Activated effector memory CD4-positive, alpha-beta T cell treated with Interleukin-2 at 50 U/mL for 16 hours (primary cell): ENCODE data around the gene ANKRD33.
A peak's percentile ranks its signal among the peaks of the same experiment; 100 is the strongest.

Source experiments
- DNase-seq: peaks from one replicate; pipeline ENCODE4 v3.0.0-alpha.2; 2020

ANKRD33 gene

DNA sequence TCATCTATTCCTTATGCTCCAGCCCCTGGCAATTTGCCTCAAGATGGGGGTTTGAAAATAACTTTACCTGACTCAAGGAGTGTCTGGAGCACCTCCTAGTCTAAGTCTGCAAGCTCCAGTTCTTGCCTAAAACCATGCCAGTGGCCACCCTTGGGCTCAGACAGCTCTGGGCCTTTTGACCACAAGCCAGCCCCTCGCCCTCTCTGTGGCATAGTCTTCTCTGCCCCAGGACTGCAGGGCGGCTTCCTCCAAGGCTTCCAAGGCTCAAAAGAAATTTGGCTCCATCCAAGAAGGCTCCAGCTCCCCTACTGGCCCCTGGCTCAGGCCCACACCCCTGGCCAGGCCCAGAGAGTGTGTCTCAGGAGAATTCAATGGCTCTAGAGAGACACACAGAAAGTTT, 34.2 kb downstream of the ANKRD33 start:
- no peak for DNase-seq

DNA sequence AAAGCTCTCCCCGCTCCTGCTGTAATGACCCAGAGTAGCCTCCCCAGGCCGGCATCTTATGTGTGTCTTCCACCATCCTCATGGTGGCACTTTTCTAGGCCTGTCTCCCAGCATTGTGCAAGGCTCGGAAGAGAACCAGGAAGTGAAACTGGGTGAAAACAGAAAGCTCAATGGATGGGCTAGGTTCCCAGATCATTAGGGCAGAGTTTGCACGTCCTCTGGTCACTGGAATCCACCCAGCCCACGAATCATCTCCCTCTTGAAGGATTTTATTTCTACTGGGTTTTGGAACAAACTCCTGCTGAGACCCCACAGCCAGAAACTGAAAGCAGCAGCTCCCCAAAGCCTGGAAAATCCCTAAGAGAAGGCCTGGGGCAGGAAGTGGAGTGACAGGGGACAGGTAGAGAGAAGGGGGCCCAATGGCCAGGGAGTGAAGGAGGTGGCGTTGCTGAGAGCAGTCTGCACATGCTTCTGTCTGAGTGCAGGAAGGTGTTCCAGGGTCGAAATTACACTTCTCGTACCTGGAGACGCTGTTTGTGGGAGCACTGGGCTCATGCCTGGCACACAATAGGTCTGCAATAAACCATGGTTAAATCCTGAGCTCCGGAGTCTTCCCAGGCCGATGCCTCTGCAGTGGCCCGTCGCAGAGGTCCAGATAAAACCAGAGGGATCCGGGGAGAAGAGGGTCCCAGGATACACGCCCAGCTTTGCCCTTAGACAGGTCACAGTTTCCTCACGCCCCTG, 35.0 kb downstream of the ANKRD33 start:
- DNase-seq, result no peak

DNA sequence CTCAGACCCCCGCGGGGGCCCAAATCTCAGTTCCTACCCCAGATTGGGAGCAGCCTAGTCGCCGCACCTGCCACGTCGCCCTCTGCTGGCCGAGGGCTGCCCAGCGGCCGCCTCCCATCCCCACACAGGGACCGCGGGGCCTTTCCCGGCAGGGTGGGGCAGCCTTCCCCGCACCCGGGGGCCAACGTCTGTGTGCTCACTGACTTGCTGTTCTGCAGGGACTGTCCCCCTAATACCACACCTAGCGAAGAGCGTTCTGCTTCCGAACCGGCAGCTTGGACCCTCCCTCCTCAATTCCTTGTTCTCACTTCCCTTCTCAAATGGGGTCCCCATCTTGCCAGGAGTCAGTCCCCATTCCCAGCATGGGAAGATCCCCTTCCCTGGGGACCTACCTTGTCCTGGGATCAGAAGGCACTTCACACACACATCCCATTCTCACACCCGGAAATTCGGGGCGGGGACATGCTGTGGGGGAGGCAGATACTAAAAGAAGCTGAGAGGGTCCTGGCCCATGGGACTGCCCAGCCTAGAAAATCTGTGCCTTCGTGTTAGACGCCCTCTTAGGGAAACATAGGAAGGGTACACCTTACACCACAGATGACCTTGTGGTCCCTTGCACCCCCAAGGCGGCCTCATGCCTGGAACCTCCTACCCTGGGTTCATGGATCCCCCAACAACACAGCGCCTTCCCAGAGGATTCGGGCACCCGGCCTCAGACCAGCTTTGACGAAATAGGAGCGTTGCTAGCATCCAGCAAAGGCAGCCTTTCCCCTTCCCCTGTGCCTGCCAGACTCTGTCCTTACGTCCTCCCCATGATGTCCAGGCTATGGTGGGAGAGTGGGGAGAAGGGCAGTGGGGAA, 35.8 kb downstream of the ANKRD33 start:
- peak; percentile 23 for DNase-seq

DNA sequence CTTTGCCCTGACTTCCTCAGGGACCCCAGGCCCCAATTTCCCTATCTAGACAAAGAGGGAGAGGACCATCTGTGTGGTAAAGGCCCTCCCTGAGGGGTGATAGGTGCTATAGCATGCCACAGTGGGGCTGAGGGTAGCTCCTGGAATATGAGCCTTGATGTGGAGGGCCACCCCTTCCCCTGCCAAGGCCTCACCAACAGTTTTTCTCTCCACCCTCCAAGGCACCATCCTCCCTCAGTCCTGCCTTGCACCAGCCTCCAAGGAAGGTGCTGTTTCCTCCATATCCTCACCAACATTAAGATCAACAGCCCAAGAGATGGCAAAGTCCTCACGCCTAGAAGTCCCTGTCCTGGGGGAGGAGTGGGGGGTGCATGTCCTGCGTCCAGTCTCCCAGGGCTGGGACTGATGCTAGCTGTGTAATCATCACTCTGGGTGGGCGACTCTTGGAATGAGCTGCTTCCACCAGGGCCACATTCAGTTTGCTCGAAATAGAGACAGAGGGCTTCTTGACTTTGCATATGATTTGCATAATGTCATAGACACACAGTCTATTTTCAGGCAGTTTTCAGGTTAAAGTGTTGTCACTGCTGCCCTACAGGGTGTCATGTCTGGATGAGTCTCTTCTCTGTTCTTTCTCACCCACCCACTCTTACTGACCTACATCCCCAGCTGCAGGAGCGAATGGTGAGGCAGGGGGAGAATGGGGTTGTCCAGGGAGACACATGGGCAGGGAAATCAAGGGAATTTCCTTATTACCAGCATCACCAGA, 36.8 kb downstream of the ANKRD33 start:
- no peak for DNase-seq

DNA sequence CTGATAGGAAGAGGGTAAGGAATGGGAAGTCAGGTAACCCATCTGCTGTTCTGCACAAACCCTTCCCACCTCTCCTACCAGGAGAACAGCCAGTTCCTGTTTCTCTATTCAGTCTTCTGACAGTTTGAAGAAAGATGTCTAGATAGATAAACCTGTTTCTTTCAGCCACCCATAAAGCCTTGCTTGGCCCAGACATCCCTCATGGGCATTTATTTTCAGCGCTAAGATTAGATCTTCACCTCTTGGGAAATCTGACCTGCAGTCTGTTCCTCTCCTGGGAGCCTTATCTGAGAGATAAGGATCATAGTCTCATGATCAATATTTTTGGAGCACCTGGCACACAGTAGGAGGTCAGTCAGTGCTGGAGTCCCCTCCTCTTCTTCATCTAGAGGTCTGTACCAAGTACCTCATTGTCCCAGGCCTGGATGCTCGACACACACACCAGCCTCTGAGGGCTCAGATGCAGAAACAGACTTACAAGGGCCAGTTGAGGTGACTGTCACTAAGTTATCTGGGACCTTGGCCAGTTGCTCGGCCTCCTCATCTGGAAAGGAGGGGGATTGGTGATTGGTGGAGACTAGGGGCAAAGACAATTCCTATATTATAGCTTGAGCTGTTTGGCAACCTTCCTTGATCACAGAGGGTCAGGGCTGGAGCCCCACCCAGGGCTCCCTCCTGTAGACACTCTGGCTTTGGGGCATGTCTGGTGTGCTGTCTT, 37.6 kb downstream of the ANKRD33 start:
- no peak for DNase-seq

DNA sequence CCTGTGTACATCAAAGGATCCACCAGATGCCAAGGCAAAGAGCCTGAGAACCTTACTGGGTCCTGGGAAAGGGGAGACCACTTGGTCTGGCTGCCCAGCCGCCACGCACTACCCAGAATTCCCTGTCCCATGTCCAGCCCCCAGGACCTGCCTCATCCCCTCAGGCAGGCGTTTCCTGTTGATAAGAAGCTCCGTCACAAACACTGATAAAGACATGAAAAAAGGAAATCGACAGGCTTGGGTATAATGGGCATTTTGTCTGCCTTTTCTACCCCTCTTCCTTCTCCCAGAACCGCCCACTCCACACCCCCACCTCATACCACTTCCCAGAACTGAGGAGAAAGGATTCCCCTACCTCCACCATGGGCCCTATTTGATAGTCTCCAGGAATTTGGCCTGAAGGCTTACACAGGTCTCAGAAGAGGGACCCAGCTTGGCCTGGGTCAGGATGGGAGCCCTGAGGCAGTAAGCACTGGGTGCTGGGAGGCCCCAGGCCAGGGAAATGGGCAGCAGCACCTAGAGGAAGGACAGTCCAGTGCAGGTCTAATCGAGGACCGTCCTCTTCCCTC, 38.2 kb downstream of the ANKRD33 start:
- no peak for DNase-seq

DNA sequence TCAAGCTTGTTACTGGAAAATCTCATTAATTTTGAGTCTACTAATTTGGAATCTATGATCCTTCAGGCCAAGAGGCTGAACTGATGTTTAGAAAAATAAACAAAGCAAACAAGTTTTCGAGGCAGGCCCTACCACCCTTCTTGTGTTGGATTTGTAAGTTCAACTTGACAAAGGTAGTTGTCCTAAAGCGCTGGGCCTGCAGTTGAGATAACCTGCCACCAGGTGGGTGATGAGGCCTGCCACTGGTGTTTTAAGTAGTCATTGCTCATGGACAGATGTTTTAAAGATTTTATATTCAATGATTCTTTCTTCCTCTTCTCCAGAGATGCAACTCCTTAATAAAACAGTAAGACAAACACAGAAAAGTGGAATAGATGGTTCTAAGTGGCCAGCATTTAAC, 38.8 kb downstream of the ANKRD33 start:
- DNase-seq, result peak; percentile 11

DNA sequence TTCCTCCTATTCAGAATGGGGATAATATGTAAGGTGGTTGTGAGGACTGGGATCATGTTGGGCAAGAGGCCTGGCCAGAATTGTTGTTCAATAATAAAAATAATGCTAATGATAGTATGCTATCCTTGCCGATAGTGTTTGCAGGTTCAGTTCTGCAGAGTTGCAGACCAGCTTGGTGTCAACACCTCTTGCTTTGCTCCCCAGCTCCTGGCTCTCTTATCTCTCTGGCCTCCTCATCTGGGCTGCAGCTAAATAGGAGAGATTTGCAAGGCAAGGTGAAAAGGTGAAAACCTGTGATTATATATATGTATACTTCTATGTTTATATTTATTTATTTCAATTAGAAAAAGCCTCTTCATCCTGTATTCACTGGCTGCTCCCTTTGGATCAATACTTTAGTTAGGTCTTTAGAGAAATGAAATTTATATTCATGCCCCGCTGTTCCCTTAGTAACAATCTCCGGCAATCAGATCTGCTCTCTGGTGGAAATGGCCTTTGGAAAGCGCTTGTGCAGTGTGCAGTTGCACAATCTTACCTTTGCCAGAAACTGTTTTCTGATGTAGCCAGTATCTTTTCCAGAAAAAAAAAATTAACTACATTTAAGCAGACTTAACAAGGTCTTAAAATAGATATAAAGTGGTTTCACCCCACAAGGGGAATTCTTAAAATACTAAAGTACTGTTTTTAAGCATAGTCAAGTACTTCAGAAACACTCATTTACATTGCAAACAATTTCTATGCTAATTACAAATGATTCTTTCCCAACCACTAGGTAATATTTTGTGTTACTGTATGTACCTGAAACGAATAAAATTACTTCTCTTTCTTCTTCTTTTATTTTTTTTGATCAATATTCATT, 44.5 kb downstream of the ANKRD33 start:
- DNase-seq, result no peak

DNA sequence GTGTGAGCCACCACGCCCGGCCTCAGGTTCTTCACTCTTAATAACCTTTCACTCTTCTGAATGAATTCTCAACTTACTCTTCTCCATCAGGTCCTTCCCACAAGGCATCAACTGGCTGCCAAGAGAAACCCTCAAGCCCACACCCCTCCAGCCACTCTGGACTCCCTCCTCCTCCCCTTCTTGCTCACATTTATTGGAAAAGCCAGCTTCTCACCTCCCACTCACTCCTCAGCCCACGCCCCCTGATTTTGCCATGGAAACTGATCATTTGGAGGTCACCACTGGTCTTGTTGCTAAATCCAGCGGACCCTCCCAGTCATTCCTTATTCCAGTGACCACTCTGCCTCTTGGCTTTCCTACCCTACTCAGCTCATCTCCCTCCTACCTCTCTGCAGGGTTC, 46.2 kb downstream of the ANKRD33 start:
- no peak for DNase-seq

DNA sequence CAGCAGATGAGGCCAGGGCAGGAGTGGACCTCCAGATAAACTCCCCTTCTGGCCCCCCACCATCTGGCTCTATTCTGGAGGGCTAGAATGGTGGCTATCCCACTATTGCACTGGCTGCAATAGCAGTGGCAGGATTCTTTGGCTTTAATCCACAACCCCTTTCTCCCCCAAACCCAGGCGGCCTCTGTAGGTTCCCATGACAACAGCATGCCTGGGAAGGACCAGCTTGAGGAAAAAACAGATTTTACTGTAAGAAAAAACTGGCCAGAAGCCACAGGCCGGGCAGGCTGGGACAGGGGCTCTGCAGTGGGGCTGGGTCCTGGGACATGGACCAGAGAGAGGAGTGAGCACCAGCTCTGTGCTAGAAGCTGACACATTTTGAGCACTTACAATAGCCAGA, 50.0 kb downstream of the ANKRD33 start:
- DNase-seq, result no peak

DNA sequence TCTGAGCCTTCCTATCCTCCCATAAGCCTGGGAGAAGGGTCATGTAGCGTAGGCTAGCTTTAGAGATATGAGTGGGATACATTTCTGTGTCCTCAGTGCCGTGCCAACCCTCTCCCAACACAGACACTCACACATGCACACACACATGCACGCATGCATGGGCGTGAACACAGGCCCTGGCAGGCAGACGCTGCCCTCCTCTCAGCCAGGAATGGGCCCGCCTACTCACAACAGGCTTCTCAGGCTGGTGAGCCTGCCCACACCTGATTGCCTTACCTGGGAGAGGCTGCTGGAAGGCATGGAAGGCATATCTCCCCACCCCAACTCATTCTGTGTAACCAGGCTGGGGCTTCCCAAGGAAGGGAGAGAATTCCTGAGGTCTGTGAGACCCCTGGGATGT, 50.8 kb downstream of the ANKRD33 start:
- DNase-seq, result no peak

DNA sequence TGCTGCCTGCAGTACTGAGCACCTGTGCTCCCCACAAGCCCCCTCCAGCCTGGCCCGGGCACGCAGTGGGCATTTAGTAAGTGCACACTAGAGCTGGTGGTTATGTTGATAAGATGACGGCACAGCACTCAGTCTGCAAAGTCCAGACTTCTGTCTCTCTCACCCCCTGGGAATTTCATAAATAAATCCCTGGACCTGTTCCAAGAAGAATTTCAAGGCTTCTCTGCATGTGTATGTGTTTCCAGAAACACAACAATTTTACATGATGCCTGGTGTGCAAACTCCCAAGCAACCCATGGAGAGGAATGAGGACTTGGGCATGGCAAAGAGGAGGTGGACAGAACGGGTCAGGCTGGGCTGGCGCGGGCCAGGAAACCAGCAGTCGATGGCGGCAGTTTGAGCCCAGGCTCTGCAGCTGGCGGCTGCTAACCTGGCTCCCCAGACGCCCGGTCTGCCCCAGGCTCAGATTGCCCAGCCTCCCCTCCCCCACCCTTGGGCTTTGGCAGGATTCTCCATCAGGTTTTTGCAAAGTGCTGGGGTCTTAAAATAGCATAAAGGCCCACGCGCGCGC, 53.2 kb downstream of the ANKRD33 start:
- no peak for DNase-seq
